GM21526 (cell line): ENCODE measurements around the gene UNK.
A peak's percentile ranks its signal among the peaks of the same experiment; 100 is the strongest.
"Not testable (repeated sequence)": the region's sequence is repeated elsewhere in the genome, so short reads cannot be mapped to it uniquely, and the experiment has no call there.

Experiments
- ATAC-seq: cut with Tn5 transposase; IDR thresholded peaks from one replicate; pipeline ENCODE4 v1.9.1; 2021; ENCODE audit warnings: moderate library complexity; ENCODE audit not compliant: unreplicated experiment, low FRiP score

The UNK gene

GRCh38 chr17:75845933-75846691, 61.5 kb downstream of the UNK start:
- no peak for ATAC-seq

- ATAC-seq, result no peak
Measured at GRCh38 chr17:75846692-75847613, 62.3 kb downstream of the UNK start.

GRCh38 chr17:75847614-75848522, 63.3 kb downstream of the UNK start:
- ATAC-seq, result no peak

- ATAC-seq, result no peak
Measured at GRCh38 chr17:75848523-75849278, 64.1 kb downstream of the UNK start.

- no peak for ATAC-seq
Measured at GRCh38 chr17:75849279-75849646, 64.7 kb downstream of the UNK start.

- no peak for ATAC-seq
Measured at GRCh38 chr17:75849724-75850123, 65.1 kb downstream of the UNK start.

- no peak for ATAC-seq
Measured at GRCh38 chr17:75850928-75851692, 66.5 kb downstream of the UNK start.

- ATAC-seq, result not testable (repeated sequence)
Measured at GRCh38 chr17:75851693-75851991, 67.0 kb downstream of the UNK start.

- ATAC-seq, result no peak
Measured at GRCh38 chr17:75853433-75853832, 68.8 kb downstream of the UNK start.

- no peak for ATAC-seq
Measured at GRCh38 chr17:75854101-75854748, 69.6 kb downstream of the UNK start.

GRCh38 chr17:75854881-75855309, 70.3 kb downstream of the UNK start:
- ATAC-seq, result no peak

GRCh38 chr17:75855310-75856061, 70.9 kb downstream of the UNK start, which contains the start of gene WBP2:
Gene WBP2, minus strand, starts transcription at chr17:75855335. Its CDS starts 38 bp downstream, at chr17:75855297.
- peak; percentile 86 for ATAC-seq

GRCh38 chr17:75856062-75856756, 71.6 kb downstream of the UNK start:
- ATAC-seq, result no peak

GRCh38 chr17:75859358-75859757, 74.8 kb downstream of the UNK start:
- ATAC-seq, result not testable (repeated sequence)

- no peak for ATAC-seq
Measured at GRCh38 chr17:75861927-75862317, 77.3 kb downstream of the UNK start.

GRCh38 chr17:75864448-75864871, 79.9 kb downstream of the UNK start:
- peak; percentile 68 for ATAC-seq

- ATAC-seq, result not testable (repeated sequence)
Measured at GRCh38 chr17:75864887-75865286, 80.3 kb downstream of the UNK start.
